ENCODE data around the gene NIN. TPM values are rescaled to one million over a fixed set of nuclear protein-coding genes. Genes with fewer than 3 reads are reported as not detected.
A peak's percentile ranks its signal among the peaks of the same experiment; 100 is the strongest.
"Not testable (repeated sequence)": the region's sequence is repeated elsewhere in the genome, so short reads cannot be mapped to it uniquely, and the experiment has no call there.

Gene NIN
- total and polyA plus RNA-seq, 2 donors (not counting 1 experiment from before 2014, with no cell fraction given), result 22.8 to 37.5 TPM

GRCh38 chr14:50705026-50705593 is 125.9 kb downstream of the NIN start:
- Histone ChIP-seq H3K9me3 (ENCODE audit: control insufficient read depth, insufficient read depth, low read depth, low read length) (no peaks in the 10 kb centered on the region), H2AFZ (ENCODE audit: low read length) (no peak overlapping the region), H3K27me3 (ENCODE audit: control insufficient read depth, insufficient read depth, low read length) (no peaks in the 10 kb centered on the region), H3K27ac (ENCODE audit: insufficient read depth, low read length) (no peak overlapping the region), H3K4me1 (ENCODE audit: control insufficient read depth, extremely low read depth, insufficient read depth, low read length) (no peaks in the 10 kb centered on the region), H3K4me3 (replicated peaks in 1 of 4; ENCODE audit: control extremely low read depth in 1 of 4, insufficient read depth in 1 of 4, low read depth in 3 of 4, low read length in 4 of 4) (no peak overlapping the region), H3K79me2 (ENCODE audit: control insufficient read depth, insufficient read depth, low read length) (no peaks in the 10 kb centered on the region), H3K9ac (ENCODE audit: insufficient read depth, low read length) (no peak overlapping the region), H3K36me3 (ENCODE audit: control insufficient read depth, insufficient read depth, low read length) (no peaks in the 10 kb centered on the region), H3K4me2 (ENCODE audit: extremely low read depth, insufficient read depth, low read length) (no peak overlapping the region), H4K20me1 (ENCODE audit: control insufficient read depth, extremely low read depth, insufficient read depth, low read length) (no peaks in the 10 kb centered on the region)
- no peak for DNase-seq (ENCODE audit: low read depth in 2 of 2)
- TF ChIP-seq CTCF (conservative IDR thresholded peaks at IDR 0.05 in 1 of 2, IDR thresholded peaks at IDR 0.05 in 1 of 2; ENCODE audit: low read depth in 1 of 2, low read length in 2 of 2), result no peak
- no peak for TF ChIP-seq EZH2 (IDR thresholded peaks at IDR 0.05; ENCODE audit: low read length, missing control alignments)

GRCh38 chr14:50704454-50705010 is 126.4 kb downstream of the NIN start:
- H3K9me3 ChIP-seq (ENCODE audit: control insufficient read depth, insufficient read depth, low read depth, low read length), result no peaks in the 10 kb centered on the region
- no peak overlapping the region for H3K4me2 ChIP-seq (ENCODE audit: extremely low read depth, insufficient read depth, low read length)
- H3K27me3 ChIP-seq (ENCODE audit: control insufficient read depth, insufficient read depth, low read length), result no peaks in the 10 kb centered on the region
- H3K4me1 ChIP-seq (ENCODE audit: control insufficient read depth, extremely low read depth, insufficient read depth, low read length), result no peaks in the 10 kb centered on the region
- no peaks in the 10 kb centered on the region for H3K79me2 ChIP-seq (ENCODE audit: control insufficient read depth, insufficient read depth, low read length)
- H3K36me3 ChIP-seq (ENCODE audit: control insufficient read depth, insufficient read depth, low read length), result no peaks in the 10 kb centered on the region
- H2AFZ ChIP-seq (ENCODE audit: low read length), result no peak overlapping the region
- DNase-seq (ENCODE audit: low read depth in 2 of 2), result no peak
- no peak overlapping the region for H3K27ac ChIP-seq (ENCODE audit: insufficient read depth, low read length)
- H3K9ac ChIP-seq (ENCODE audit: insufficient read depth, low read length), result no peak overlapping the region
- H4K20me1 ChIP-seq (ENCODE audit: control insufficient read depth, extremely low read depth, insufficient read depth, low read length), result no peaks in the 10 kb centered on the region
- no peak overlapping the region for H3K4me3 ChIP-seq (replicated peaks in 1 of 4; ENCODE audit: control extremely low read depth in 1 of 4, insufficient read depth in 1 of 4, low read depth in 3 of 4, low read length in 4 of 4)
- TF ChIP-seq EZH2 (IDR thresholded peaks at IDR 0.05; ENCODE audit: low read length, missing control alignments), result no peak
- TF ChIP-seq CTCF (conservative IDR thresholded peaks at IDR 0.05 in 1 of 2, IDR thresholded peaks at IDR 0.05 in 1 of 2; ENCODE audit: low read depth in 1 of 2, low read length in 2 of 2), result no peak

- Histone ChIP-seq H3K4me3 (replicated peaks in 1 of 4; ENCODE audit: control extremely low read depth in 1 of 4, insufficient read depth in 1 of 4, low read depth in 3 of 4, low read length in 4 of 4) (no peak overlapping the region), H3K4me2 (ENCODE audit: extremely low read depth, insufficient read depth, low read length) (no peak overlapping the region), H3K27me3 (ENCODE audit: control insufficient read depth, insufficient read depth, low read length) (no peaks in the 10 kb centered on the region), H3K27ac (ENCODE audit: insufficient read depth, low read length) (no peak overlapping the region), H3K9me3 (ENCODE audit: control insufficient read depth, insufficient read depth, low read depth, low read length) (no peaks in the 10 kb centered on the region), H3K9ac (ENCODE audit: insufficient read depth, low read length) (no peak overlapping the region), H3K4me1 (ENCODE audit: control insufficient read depth, extremely low read depth, insufficient read depth, low read length) (no peaks in the 10 kb centered on the region), H4K20me1 (ENCODE audit: control insufficient read depth, extremely low read depth, insufficient read depth, low read length) (no peaks in the 10 kb centered on the region), H2AFZ (ENCODE audit: low read length) (no peak overlapping the region), H3K36me3 (ENCODE audit: control insufficient read depth, insufficient read depth, low read length) (no peaks in the 10 kb centered on the region), H3K79me2 (ENCODE audit: control insufficient read depth, insufficient read depth, low read length) (no peaks in the 10 kb centered on the region)
- no peak for TF ChIP-seq EZH2 (IDR thresholded peaks at IDR 0.05; ENCODE audit: low read length, missing control alignments)
- no peak for TF ChIP-seq CTCF (conservative IDR thresholded peaks at IDR 0.05 in 1 of 2, IDR thresholded peaks at IDR 0.05 in 1 of 2; ENCODE audit: low read depth in 1 of 2, low read length in 2 of 2)
- peak in 1 of 2 donors; percentile 19 for DNase-seq (ENCODE audit: low read depth in 2 of 2)
These were observed 133.2 kb downstream of the NIN start for GRCh38 chr14:50697659-50698290.

GRCh38 chr14:50694260-50694659 is 136.7 kb downstream of the NIN start:
- H3K9ac ChIP-seq (ENCODE audit: insufficient read depth, low read length); H3K79me2 ChIP-seq (ENCODE audit: control insufficient read depth, insufficient read depth, low read length); H3K4me2 ChIP-seq (ENCODE audit: extremely low read depth, insufficient read depth, low read length); H3K27ac ChIP-seq (ENCODE audit: insufficient read depth, low read length); H3K27me3 ChIP-seq (ENCODE audit: control insufficient read depth, insufficient read depth, low read length); DNase-seq (ENCODE audit: low read depth in 2 of 2); H3K36me3 ChIP-seq (ENCODE audit: control insufficient read depth, insufficient read depth, low read length); H3K4me1 ChIP-seq (ENCODE audit: control insufficient read depth, extremely low read depth, insufficient read depth, low read length); H3K9me3 ChIP-seq (ENCODE audit: control insufficient read depth, insufficient read depth, low read depth, low read length); H2AFZ ChIP-seq (ENCODE audit: low read length); H4K20me1 ChIP-seq (ENCODE audit: control insufficient read depth, extremely low read depth, insufficient read depth, low read length); H3K4me3 ChIP-seq (replicated peaks in 1 of 4; ENCODE audit: control extremely low read depth in 1 of 4, insufficient read depth in 1 of 4, low read depth in 3 of 4, low read length in 4 of 4): not testable (repeated sequence)
